ENCODE results near the gene SMURF1. TPM values are rescaled to one million over a fixed set of nuclear protein-coding genes. Genes with fewer than 3 reads are reported as not detected.

Gene SMURF1
- total and polyA plus RNA-seq, 2 experiments from 2014 or later: 12.4 to 21.7 TPM

GRCh38 chr7:99122762-99123161 is 21.1 kb downstream of the SMURF1 start:
- Histone ChIP-seq H3K27me3 (no peaks in the 10 kb centered on the region), H3K4me3 (no peak overlapping the region), H3K79me2 (peaks cover 100% of the 10 kb centered on the region), H3K9me3 (ENCODE audit: low read depth) (no peaks in the 10 kb centered on the region), H2AFZ (no peak overlapping the region), H3K36me3 (replicated peaks; ENCODE audit: insufficient read depth, low read depth) (no peaks in the 10 kb centered on the region), H4K20me1 (ENCODE audit: insufficient read depth, poor library complexity, severe bottlenecking) (peaks cover 29% of the 10 kb centered on the region), H3K9me2 (replicated peaks; ENCODE audit: insufficient read depth) (no peaks in the 10 kb centered on the region), H3K4me2 (no peak overlapping the region), H3K27ac (no peak overlapping the region), H3K4me1 (ENCODE audit: insufficient read depth) (peaks cover 19% of the 10 kb centered on the region)
- TF ChIP-seq CTCF (IDR thresholded peaks at IDR 0.05; ENCODE audit: poor library complexity) (no peak), EZH2 (IDR thresholded peaks at IDR 0.05; ENCODE audit: borderline replicate concordance) (no peak), EZH2phosphoT487 (IDR thresholded peaks at IDR 0.05; ENCODE audit: low read depth, severe bottlenecking, unreplicated experiment) (no peak)
- WGBS (ENCODE audit: low lambda C conversion rate, missing lambda C conversion rate): 98% methylated on average over 6 of the region's 6 CpGs
- DNase-seq (ENCODE audit: low spot score): no peak

GRCh38 chr7:99121496-99122021 is 22.3 kb downstream of the SMURF1 start:
- TF ChIP-seq CTCF (IDR thresholded peaks at IDR 0.05; ENCODE audit: poor library complexity) (no peak), EZH2phosphoT487 (IDR thresholded peaks at IDR 0.05; ENCODE audit: low read depth, severe bottlenecking, unreplicated experiment) (no peak), EZH2 (IDR thresholded peaks at IDR 0.05; ENCODE audit: borderline replicate concordance) (no peak)
- Histone ChIP-seq H2AFZ (no peak overlapping the region), H3K27ac (no peak overlapping the region), H3K4me3 (no peak overlapping the region), H3K27me3 (no peaks in the 10 kb centered on the region), H3K9me3 (ENCODE audit: low read depth) (no peaks in the 10 kb centered on the region), H3K79me2 (peaks cover 100% of the 10 kb centered on the region), H4K20me1 (ENCODE audit: insufficient read depth, poor library complexity, severe bottlenecking) (peaks cover 25% of the 10 kb centered on the region), H3K36me3 (replicated peaks; ENCODE audit: insufficient read depth, low read depth) (no peaks in the 10 kb centered on the region), H3K4me1 (ENCODE audit: insufficient read depth) (peaks cover 19% of the 10 kb centered on the region), H3K4me2 (no peak overlapping the region), H3K9me2 (replicated peaks; ENCODE audit: insufficient read depth) (no peaks in the 10 kb centered on the region)
- no peak for DNase-seq (ENCODE audit: low spot score)
- 83% methylated on average over 13 of the region's 13 CpGs for whole genome bisulfite sequencing (ENCODE audit: low lambda C conversion rate, missing lambda C conversion rate)

GRCh38 chr7:99120916-99121315 is 23.0 kb downstream of the SMURF1 start:
- H3K79me2 ChIP-seq: peaks cover 100% of the 10 kb centered on the region
- H3K4me3 ChIP-seq: no peak overlapping the region
- H3K9me2 ChIP-seq (replicated peaks; ENCODE audit: insufficient read depth): no peaks in the 10 kb centered on the region
- no peak overlapping the region for H2AFZ ChIP-seq
- H3K27ac ChIP-seq: no peak overlapping the region
- H3K4me2 ChIP-seq: no peak overlapping the region
- H3K4me1 ChIP-seq (ENCODE audit: insufficient read depth): peaks cover 17% of the 10 kb centered on the region
- no peaks in the 10 kb centered on the region for H3K36me3 ChIP-seq (replicated peaks; ENCODE audit: insufficient read depth, low read depth)
- H4K20me1 ChIP-seq (ENCODE audit: insufficient read depth, poor library complexity, severe bottlenecking): peaks cover 22% of the 10 kb centered on the region
- no peaks in the 10 kb centered on the region for H3K27me3 ChIP-seq
- TF ChIP-seq EZH2phosphoT487 (IDR thresholded peaks at IDR 0.05; ENCODE audit: low read depth, severe bottlenecking, unreplicated experiment) (no peak), CTCF (IDR thresholded peaks at IDR 0.05; ENCODE audit: poor library complexity) (no peak), EZH2 (IDR thresholded peaks at IDR 0.05; ENCODE audit: borderline replicate concordance) (no peak)
- DNase-seq (ENCODE audit: low spot score): no peak
- H3K9me3 ChIP-seq (ENCODE audit: low read depth): no peaks in the 10 kb centered on the region
- 100% methylated on average over 2 of the region's 2 CpGs for WGBS (ENCODE audit: low lambda C conversion rate, missing lambda C conversion rate)

All from hepatocyte (in vitro differentiated cells).